KOPT-K1 (cell line): ENCODE data around the gene F5.

ENCODE experiments used
- H3K27ac ChIP-seq: fragments of 200-600 bp; sonication (generic); 2 replicates; pipeline ENCODE4 v1.5.1; 2016; ENCODE audit warnings: antibody characterized with exemption, mild to moderate bottlenecking, low read depth, low read length; ENCODE audit not compliant: poor library complexity, severe bottlenecking
- H3K36me3 ChIP-seq: fragments of 200-600 bp; sonication (generic); 2 replicates; pipeline ENCODE4 v1.5.1; 2017; ENCODE audit warnings: antibody characterized with exemption, mild to moderate bottlenecking, low read length, moderate library complexity; ENCODE audit not compliant: insufficient read depth
- H3K9me3 ChIP-seq: fragments of 200-600 bp; sonication (generic); 2 replicates; pipeline ENCODE4 v1.5.1; 2017; ENCODE audit warnings: antibody characterized with exemption, low read length, mild to moderate bottlenecking; ENCODE audit not compliant: insufficient read depth, poor library complexity, severe bottlenecking

F5 gene

DNA sequence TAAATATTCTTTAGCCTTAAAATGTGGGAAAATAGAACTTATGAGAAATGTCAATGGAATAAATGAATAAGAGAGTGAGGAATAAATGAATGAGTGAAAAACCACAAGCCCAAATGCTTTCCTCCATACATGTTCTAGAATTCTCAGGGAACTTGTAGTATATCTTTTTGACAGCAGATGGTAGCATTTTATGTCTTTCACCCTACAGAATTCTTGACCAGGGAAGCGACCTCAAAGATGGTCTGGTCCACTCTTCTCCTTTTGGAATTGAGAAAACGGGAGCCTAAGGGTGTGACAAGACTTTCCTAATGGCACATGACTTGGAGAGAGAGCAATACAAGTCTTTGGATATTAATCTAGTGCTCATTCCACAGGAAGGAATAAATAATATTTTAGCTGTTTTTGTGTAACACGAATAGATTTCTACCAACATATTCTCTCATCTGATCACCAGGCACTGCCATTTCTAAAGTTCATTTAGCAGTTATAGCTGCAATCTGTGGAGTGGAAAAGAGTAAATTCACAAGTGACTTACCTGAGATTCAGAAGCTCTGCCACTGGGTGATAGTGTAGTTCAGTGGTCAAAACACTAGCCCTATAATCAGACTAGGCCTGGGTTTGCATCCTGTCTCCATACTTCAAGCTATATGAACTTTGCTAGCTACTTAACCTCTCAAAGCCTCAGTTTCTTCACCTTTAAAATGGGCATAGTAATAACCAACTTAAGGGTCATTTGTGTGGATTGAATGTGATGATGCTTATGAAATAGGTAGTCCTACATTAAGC, 15.0 kb upstream of the F5 start:
- Histone ChIP-seq H3K36me3 (no peaks in the 10 kb centered on the region), H3K27ac (peak overlapping the region; percentile 15), H3K9me3 (no peaks in the 10 kb centered on the region)

DNA sequence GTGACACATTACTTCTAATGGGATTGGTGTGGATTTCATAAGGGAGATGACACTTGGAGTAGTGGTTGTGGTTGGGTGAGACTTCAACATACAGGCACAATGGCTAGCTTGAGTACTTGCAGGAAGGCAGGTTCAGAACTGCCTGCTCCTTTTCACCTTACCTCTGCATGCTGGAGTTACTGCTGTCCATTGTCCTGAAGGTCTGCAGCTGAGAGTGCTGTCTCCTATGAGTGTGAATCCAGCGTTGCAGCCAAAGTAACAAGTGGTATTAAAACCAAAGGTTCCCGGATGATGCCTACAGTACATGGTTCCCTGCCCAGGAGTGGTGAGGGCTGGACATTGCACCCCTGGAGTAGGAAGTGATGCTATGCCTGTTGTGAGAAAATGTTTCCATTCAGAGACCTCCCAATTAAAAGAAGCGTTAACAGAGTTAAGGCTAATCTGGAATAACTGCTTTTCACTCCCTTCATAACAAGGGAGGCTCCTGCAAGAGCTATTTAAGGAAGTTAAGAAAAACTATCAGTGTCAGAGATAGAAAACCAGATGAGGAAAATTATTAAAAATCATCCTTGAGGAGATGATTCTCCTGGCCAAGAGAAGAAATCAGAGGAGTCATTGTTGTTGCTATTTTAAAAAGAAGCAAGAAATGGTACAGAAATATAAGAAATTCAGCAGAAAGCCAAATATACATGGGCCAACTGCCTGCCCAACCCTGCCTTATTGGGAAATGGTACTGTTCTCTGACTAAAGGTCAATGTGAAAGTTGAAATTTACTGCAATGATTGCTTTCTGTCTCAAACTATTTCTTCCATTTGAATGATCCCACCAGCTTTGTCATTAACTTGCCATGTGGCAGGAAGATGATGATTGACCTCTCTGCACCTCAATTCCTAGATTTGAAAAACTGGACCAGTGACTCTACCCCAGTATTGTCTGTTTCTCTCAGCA, 9.8 kb upstream of the F5 start:
- Histone ChIP-seq H3K36me3 (no peaks in the 10 kb centered on the region), H3K9me3 (no peaks in the 10 kb centered on the region), H3K27ac (no peak overlapping the region)

DNA sequence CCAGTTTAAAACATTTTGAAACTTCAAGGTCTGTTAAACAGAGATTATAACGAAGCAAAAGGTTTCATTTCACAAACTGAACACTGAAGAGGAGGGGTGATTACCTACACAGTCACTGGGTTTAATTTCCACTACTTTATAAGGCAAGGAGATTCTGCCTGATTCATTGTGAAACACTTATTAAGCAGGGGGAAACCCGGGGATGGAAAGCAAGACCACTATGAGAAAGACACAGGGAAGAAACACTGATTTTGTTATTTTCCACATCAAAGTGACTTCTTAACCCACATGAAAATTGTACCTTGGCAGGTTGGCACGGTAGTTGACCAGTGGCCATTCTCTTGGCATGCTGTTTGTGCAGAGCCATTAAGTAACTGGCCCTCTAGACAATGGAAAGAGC, 8.1 kb upstream of the F5 start:
- Histone ChIP-seq H3K36me3 (no peaks in the 10 kb centered on the region), H3K27ac (no peak overlapping the region), H3K9me3 (no peaks in the 10 kb centered on the region)

DNA sequence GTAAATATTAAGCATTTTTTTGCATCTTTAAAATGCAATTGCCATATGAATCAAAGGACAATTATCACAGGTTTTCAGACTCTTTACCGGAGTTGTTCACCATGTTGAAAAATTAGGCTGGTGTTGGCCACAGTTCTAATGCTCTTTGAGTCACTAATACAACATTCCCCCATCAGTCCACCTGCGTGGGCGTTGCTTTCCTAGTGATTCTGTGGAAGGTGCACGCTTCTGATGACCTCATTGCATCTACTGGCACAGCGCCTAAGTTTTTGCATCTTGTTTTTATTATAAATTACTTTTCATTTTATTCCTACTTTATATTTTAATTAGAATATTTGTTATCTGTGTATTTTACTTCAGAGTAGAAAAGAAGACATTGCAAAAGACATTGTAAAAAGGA, 4.7 kb upstream of the F5 start:
- Histone ChIP-seq H3K9me3 (no peaks in the 10 kb centered on the region), H3K27ac (no peak overlapping the region), H3K36me3 (no peaks in the 10 kb centered on the region)

DNA sequence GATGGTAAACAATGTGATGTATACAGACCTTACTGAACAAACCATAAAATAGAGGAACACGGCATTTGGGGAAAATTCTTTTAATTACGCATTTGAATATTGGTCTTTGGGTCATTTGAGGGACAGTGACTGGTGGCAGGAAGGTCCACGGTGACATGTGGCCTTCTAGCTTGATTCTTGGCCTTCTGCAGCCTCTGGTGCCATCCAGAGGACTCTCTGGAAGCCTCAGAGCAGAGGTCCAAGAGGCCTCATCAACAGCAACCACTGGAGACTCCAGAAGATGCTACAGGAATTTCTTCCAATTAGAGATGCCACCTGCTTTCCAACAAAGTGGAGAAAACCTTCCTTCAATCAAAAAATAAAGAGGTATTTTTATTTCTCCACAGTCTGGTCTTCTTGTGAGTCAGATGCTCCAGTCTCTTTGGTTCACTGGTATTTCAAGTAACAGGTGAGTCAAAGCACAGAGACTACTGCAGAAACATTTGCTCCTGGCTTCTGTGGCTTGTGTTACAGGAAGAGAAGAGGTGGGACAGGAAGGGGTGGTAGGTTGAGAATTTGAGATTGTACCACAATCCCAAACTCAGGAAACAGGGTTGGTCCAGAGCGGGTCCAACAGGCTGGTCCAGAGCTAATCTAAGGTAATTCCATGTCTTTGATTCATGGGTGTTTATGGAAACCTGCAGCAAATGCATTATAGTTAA, 2.7 kb upstream of the F5 start:
- H3K27ac ChIP-seq, result no peak overlapping the region
- no peaks in the 10 kb centered on the region for H3K36me3 ChIP-seq
- H3K9me3 ChIP-seq, result no peaks in the 10 kb centered on the region

DNA sequence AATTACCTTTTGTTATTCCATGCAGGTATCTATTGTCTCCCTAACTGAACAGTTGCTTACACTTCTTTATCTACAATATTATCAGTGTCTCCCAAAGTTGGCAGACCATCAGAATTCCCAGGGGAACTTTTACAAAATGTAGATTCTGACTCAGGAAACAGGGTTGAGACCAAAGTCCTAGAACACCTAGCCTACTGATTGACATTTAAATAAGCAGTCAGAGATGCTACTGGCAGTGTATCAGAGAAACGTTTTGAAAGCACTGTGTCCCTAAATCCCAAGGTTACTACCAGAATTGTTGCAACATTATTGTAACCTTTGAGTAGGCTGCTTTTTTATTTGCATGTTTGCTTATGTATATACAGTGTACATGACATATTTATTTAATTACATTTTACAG, 1.8 kb upstream of the F5 start:
- Histone ChIP-seq H3K9me3 (no peaks in the 10 kb centered on the region), H3K36me3 (no peaks in the 10 kb centered on the region), H3K27ac (no peak overlapping the region)

DNA sequence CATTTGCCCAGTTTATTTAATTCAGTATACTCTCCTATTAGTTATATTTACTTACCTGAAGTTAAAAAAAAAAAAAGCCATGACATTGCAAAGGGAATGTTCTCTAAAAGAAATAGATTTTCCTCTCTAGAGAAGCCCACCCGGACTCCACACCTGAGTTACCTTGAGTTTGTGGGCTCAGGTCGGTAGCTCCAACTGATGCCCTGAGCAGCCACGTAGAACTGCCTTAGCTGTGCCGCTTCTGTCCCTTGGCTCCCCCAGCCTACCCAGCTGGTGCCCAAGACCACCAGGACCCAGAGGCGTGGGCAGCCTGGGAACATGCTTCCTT, 250 bp downstream of the F5 start:
- no peaks in the 10 kb centered on the region for H3K9me3 ChIP-seq
- H3K27ac ChIP-seq, result no peak overlapping the region
- H3K36me3 ChIP-seq, result no peaks in the 10 kb centered on the region

DNA sequence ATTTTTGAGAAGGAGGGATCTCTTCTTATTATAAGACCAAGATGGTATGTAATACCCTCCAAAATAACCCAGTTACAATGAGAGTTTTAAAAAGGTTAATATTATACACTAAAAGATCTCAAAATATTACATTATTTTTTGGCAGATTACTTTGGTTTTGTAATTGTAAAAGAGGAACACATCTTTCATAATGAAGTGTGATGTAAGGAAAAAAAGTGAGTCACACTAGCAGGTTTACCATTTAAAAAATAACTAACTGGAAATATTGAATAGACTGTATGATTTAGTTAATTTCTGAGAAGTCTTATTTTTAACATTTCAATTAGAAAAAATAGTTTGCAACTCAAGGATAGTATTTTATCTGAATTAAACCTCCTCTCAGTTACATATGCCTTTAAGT, 1.1 kb downstream of the F5 start:
- no peaks in the 10 kb centered on the region for H3K36me3 ChIP-seq
- H3K9me3 ChIP-seq, result no peaks in the 10 kb centered on the region
- H3K27ac ChIP-seq, result no peak overlapping the region

DNA sequence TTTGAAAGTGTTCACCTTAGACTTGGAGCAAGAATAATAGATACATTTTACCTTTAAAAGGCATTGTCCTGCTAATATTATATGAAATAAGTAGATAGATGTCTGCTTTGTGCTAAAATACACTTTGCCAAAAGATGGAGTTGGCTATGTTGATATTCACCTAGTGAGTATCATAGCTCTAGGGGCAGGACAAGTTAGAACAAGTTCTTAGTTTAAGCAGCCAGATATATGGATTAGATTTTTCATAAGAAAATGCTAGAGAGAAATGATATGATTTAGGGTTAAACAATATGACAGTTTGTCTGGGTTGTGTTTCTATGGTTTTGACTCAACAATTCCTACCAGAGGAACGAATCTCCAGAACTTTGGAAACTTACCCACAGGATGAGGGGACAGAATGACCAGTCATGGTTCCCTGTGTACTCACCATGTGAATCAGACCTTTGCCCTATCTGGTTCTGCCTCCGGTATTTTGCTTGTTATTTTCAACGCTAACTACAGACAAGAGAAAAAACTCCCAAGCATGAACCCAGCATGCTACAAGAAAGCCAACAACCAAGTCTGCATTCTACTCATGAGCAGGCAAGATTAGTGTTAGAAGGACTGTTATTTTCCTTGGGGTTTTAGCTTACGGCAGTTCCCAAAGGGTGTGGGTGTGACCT, 1.7 kb downstream of the F5 start:
- no peaks in the 10 kb centered on the region for H3K36me3 ChIP-seq
- no peaks in the 10 kb centered on the region for H3K9me3 ChIP-seq
- H3K27ac ChIP-seq, result no peak overlapping the region

DNA sequence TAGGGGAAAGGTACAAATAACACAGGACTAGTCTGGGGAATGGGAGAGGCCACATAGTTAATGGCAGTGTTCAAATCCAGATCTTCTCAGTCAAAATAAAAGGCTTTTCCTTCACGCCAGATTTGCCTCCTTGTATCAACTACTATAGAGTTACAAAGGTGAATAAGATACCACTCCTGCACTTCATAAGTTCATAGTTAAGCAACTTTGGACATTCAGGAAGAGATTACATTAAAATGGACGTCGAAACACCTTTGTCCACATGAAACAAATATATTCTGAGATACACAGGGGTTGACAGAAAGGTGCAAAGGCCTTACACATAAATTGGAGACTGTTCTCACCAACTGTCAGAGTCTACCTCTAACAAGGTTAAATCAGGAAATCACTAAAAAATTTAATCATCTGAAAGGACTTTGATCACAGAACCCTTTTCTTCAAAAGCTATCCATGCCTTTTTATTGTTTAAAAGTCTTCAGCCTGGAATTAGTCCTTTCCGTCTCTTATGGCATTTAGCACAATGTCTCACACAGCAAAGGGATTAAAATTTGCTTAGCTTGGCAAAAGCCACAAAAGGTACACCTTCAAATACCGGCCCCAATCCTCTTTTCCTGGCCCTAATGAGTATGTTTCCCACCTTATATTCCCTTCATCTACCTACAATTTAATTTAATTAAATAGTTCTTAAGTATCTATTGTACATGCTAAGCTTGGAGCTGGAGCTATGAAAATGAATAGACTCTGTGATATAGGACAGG, 8.1 kb downstream of the F5 start:
- H3K36me3 ChIP-seq, result no peaks in the 10 kb centered on the region
- H3K9me3 ChIP-seq, result no peaks in the 10 kb centered on the region
- H3K27ac ChIP-seq, result no peak overlapping the region

DNA sequence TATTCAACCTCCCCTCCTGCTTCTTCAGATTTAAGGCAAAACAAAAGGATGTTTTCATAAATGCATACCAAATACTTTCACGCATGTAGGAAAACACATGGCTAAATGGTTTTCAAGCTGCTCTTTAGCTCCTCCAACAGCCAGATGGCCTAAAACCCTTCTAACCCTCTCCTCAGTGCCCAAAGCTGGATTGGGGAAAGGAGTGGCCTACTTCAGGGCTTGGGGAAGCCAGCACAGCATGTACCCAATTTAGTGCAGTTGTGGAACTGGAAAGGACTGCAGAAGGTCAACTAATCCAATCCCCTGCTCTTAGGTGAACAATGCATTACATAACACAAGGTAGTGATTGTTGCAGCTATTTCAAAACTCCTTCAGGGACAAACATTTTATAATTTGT, 9.3 kb downstream of the F5 start:
- Histone ChIP-seq H3K36me3 (no peaks in the 10 kb centered on the region), H3K9me3 (no peaks in the 10 kb centered on the region), H3K27ac (no peak overlapping the region)

DNA sequence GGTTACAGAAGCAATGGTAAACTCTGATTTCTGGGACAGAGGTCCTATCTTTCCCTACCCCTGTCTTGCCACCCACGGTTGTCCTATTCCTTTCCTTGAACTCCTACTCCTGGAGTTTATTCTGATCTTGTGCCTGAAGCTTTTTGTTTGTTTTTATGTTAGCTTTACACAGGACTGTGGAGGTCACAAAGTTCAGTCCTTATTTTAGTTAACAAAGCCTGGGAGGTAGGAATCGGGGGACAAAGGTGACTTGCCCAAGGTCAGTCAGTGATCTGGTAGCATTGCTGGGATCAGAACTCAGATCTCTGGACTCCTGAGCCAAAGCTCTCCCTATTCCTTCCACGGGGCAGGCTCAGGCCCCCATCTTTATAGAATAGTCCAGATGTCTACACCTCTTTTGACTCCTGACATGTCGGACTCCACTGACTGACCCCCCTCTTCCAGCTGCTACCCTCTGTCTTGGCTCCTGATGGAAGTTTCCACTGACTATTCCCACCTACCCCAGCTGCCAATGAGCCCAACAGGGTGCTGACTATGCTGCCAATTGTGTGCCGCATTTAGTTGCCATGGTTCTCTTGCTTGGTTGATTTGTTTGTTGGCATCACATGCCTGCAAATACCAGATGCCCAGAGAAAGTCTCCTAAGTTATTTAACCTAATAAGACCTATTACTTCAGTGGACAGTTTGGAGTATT, 9.9 kb downstream of the F5 start:
- Histone ChIP-seq H3K27ac (no peak overlapping the region), H3K9me3 (no peaks in the 10 kb centered on the region), H3K36me3 (no peaks in the 10 kb centered on the region)

DNA sequence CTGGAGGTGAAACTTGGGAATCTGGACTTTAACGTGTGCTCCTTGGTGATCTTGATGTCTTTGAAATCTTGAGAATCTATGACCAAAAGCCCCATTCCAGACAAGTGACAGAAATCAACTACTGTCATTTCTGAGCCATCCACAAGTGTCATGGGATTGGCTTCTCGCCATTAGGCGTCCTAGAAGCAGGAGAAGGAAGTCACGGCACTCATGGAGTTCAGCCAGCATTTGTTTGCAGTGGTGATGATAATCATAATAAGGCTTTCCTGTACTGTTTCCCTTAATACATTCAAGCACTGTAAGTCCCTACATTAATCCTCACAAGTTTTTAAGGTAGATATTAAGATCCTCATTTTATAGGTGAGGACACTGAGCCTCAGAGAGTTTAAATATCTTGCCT, 11.9 kb downstream of the F5 start:
- H3K36me3 ChIP-seq, result no peaks in the 10 kb centered on the region
- H3K27ac ChIP-seq, result no peak overlapping the region
- H3K9me3 ChIP-seq, result no peaks in the 10 kb centered on the region

DNA sequence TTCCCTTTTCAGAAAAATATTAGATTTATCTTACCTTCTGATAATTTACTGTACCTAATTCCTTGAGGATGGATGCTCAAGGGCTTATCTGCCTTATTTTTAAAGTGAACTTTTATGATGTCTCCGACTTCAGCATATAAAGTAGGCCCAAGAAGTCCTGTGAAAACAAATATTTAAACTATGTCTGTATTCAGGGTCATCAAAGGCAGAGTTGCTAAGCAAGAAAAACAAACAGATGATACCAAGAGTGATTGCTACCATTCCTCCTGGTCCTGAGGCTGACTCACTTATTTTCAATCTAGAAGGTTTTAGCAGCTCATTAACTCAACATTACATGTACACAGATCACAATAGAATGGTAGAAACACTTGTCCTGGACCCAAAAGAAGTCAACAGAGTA, 14.1 kb downstream of the F5 start:
- H3K9me3 ChIP-seq, result no peaks in the 10 kb centered on the region
- H3K27ac ChIP-seq, result no peak overlapping the region
- H3K36me3 ChIP-seq, result no peaks in the 10 kb centered on the region
